ENCODE results near the gene BEGAIN. TPM values are rescaled to one million over a fixed set of nuclear protein-coding genes. Genes with fewer than 3 reads are reported as not detected.

BEGAIN gene
- total and polyA plus RNA-seq, 7 donors, result 0.36 to 1.4 (median 0.60) TPM

DNA sequence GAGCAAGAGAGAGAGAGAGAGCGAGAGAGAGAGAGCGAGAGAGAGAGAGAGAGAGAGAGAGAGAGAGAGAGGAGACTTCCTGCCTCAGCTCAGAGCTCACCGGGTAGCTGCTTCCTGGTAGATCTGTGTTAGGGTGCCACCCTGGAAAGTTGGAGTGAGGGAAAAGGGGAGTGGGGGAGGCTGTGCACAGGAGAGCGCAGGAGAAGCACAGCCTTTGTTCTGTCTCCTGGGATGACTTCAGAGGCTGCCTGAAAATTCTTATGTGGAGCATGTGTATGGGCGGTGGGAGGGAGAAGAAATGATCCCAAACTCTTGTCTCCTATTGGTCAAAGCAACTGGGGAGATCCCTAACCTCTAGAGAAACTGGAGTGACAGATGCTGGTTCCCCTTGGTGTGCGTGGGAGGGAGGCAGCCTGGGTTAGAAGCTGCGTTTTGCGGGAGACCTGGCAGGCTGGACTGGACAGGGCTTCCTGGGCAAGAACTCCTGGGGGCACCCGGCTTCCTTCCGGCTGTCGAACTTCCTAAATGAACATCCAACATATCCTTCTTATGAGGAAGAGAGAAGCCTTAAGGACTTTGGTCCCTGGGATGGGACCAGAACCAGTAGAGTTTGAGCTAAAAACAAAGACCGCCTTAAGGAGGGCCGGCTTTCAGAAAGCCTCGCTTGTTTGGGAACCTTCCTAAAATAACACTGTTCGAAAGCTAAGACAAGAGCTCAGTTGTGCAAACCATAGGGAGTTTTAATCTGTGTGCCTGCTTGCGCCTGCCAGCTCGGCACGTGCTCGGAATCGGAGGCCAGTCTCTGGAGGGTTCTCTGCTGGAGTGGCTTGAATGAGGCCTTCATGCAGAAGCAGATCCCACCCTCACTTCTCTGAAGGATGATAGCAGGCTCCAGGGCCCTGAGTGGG lies 30.4 kb upstream of the BEGAIN start:
- intact Hi-C loops (cut with DNase I), result no loop called here
- WGBS, 2 donors, result 66 to 72% methylated on average over 20 of the region's 20 CpGs
- Histone ChIP-seq H3K4me3 (no peak overlapping the region), H3K36me3 (no peaks in the 10 kb centered on the region), H3K27me3 (peaks cover 0 to 13% (median 11%) of the 10 kb centered on the region in 3 donors), H3K4me1 (no peaks in the 10 kb centered on the region), H3K27ac (no peak overlapping the region), H3K9me3 (no peaks in the 10 kb centered on the region)
- DNase-seq, result peak; percentile 21
- TF ChIP-seq POLR2A (IDR thresholded peaks at IDR 0.05) (no peak), EP300 (IDR thresholded peaks at IDR 0.05) (no peak), POLR2AphosphoS5 (IDR thresholded peaks at IDR 0.05) (no peak), CTCF (IDR thresholded peaks at IDR 0.05) (no peak)

DNA sequence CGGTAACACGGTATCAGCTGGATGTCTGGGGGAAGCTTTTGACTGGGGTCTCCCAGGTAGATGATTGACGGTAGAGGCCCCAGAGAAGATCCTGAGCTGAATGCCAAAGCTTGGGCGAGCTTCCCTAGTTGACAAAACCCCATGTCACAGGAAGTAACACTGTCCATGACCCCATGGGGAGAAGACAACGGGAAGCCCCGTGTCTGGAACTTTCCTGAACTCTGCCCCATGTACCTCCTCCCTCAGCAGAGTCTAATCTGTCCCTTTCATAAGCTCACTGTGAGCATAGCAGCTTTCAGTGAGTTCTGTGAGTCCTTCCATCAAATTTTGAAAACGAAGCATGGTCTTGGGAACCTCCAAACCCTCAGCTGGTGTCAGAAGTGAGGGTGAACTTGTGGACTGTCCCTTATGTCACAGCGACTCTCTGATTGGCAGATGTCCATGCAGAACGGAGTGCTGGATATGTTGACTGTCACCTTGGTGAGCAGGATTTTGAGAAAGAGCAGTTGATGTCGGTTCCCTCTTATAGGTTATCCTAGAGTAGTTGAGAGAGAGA lies 29.7 kb upstream of the BEGAIN start:
- Histone ChIP-seq H3K4me1 (no peaks in the 10 kb centered on the region), H3K27ac (no peak overlapping the region), H3K36me3 (no peaks in the 10 kb centered on the region), H3K9me3 (no peaks in the 10 kb centered on the region), H3K27me3 (peaks cover 0 to 7% (median 5%) of the 10 kb centered on the region in 3 donors), H3K4me3 (no peak overlapping the region)
- peak; percentile 29 for DNase-seq
- WGBS, 2 donors, result 42 to 69% methylated on average over 10 of the region's 10 CpGs
- TF ChIP-seq POLR2AphosphoS5 (IDR thresholded peaks at IDR 0.05) (no peak), EP300 (IDR thresholded peaks at IDR 0.05) (no peak), POLR2A (IDR thresholded peaks at IDR 0.05) (no peak), CTCF (IDR thresholded peaks at IDR 0.05) (no peak)
- intact Hi-C loops (cut with DNase I), result no loop called here

DNA sequence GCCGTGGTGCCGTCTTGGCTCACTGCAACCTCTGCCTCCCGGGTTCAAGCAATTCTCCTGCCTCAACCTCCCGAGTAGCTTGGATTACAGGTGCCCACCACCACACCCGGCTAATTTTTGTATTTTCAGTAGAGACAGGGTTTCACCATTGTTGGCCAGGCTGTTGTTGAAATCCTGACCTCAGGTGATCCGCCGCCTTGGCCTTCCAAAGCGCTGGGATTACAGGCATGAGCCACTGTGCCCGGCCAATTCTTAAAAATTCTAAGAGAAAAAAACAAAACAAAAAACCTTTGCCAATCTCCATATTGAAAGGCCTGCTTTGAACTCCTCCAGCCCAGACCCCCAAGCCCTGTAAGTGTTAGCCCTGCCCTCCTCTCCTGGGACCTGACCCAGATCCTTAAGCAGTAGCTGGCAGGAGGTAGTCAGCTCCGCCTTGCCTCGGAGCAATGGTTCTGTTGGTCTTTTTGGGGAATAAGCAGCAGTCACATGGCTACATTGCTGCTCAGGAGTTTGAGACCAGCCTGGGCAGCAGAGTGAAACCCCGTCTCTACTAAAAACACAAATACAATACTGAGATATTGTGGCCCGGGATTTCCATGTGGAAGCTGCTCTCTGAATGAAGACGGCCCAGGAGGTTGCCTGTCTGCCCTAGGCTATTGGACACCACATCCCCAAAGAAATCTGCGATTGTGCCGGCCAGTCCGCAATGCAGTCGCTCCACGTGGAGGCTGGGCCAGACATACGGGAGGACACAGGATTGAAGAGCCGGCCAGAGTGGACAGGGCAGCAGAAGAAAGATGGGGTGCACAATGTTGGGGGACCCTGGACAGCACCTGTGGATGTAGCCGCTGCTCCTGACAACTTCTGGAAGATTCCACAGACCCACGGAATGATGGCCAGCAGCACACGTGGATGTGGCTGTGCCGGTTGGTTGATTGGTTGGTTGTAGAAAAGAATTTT lies 28.8 kb upstream of the BEGAIN start:
- Histone ChIP-seq H3K36me3 (no peaks in the 10 kb centered on the region), H3K27ac (no peak overlapping the region), H3K4me1 (no peaks in the 10 kb centered on the region), H3K9me3 (no peaks in the 10 kb centered on the region), H3K4me3 (no peak overlapping the region), H3K27me3 (no peaks in the 10 kb centered on the region)
- intact Hi-C loops (cut with DNase I), result no loop called here
- DNase-seq, result peak; percentile 47
- TF ChIP-seq POLR2AphosphoS5 (IDR thresholded peaks at IDR 0.05) (no peak), CTCF (IDR thresholded peaks at IDR 0.05) (no peak), POLR2A (IDR thresholded peaks at IDR 0.05) (no peak), EP300 (IDR thresholded peaks at IDR 0.05) (no peak)
- WGBS, 2 donors, result 92 to 93% methylated on average over 25 of the region's 25 CpGs

- no peak overlapping the region for H3K4me3 ChIP-seq
- TF ChIP-seq POLR2A (IDR thresholded peaks at IDR 0.05) (no peak), POLR2AphosphoS5 (IDR thresholded peaks at IDR 0.05) (no peak), EP300 (IDR thresholded peaks at IDR 0.05) (no peak), CTCF (IDR thresholded peaks at IDR 0.05) (no peak)
- H3K9me3 ChIP-seq, result no peaks in the 10 kb centered on the region
- H3K27me3 ChIP-seq, result no peaks in the 10 kb centered on the region
- DNase-seq, result no peak
- no peaks in the 10 kb centered on the region for H3K4me1 ChIP-seq
- no peaks in the 10 kb centered on the region for H3K36me3 ChIP-seq
- intact Hi-C loops (cut with DNase I), result no loop called here
- no peak overlapping the region for H3K27ac ChIP-seq
Measured at GRCh38 chr14:100614803-100615202, 27.6 kb upstream of the BEGAIN start.
